ENCODE data around the gene PRR12. TPM values are rescaled to one million over a fixed set of nuclear protein-coding genes. Genes with fewer than 3 reads are reported as not detected.

Gene PRR12
- total and polyA plus RNA-seq, 9 of the 15 experiments (the other 6 are each of a cell fraction or from before 2014, with no cell fraction given): 0.01 to 21.1 (median 0.98) TPM

GRCh38 chr19:49665351-49666119 is 74.6 kb downstream of the PRR12 start, which contains the start of the genes BCL2L12 and IRF3 (continued):
- TF ChIP-seq CXXC5 (CRISPR knock-in tag; IDR thresholded peaks at IDR 0.05) (peak; percentile 77), PCBP1 (IDR thresholded peaks at IDR 0.05; ENCODE audit: low read depth, low read length, poor library complexity, severe bottlenecking) (peak; percentile 60), RFX7 (CRISPR knock-in tag; IDR thresholded peaks at IDR 0.05) (no peak), HNRNPLL (IDR thresholded peaks at IDR 0.05; ENCODE audit: low read depth, low read length, poor library complexity, severe bottlenecking) (peak; percentile 91), PHB2 (IDR thresholded peaks at IDR 0.05; ENCODE audit: low read depth) (no peak), EP400 (IDR thresholded peaks at IDR 0.05) (peak; percentile 82), ZBTB40 (IDR thresholded peaks at IDR 0.05) (peak; percentile 99), ZBTB40 (CRISPR knock-in tag; IDR thresholded peaks at IDR 0.05) (peak; percentile 97), CHD2 (IDR thresholded peaks at IDR 0.05; ENCODE audit: low read depth, low read length) (no peak), LEF1 (IDR thresholded peaks at IDR 0.05) (no peak), MYC (IDR thresholded peaks at IDR 0.05; ENCODE audit: low read depth, low read length) (peak; percentile 9; the same call in 1 of the 2 replicates), MYC (CRISPR knock-in tag; IDR thresholded peaks at IDR 0.05; ENCODE audit: borderline replicate concordance, low read depth) (no peak), STAT5B (CRISPR knock-in tag; IDR thresholded peaks at IDR 0.05) (no peak), RB1 (IDR thresholded peaks at IDR 0.05; ENCODE audit: low read depth) (no peak), POLR2H (tag; IDR thresholded peaks at IDR 0.05; ENCODE audit: low read depth) (peak; percentile 29), TAL1 (IDR thresholded peaks at IDR 0.05) (no peak), ATF1 (CRISPR knock-in tag; IDR thresholded peaks at IDR 0.05) (no peak), ATF1 (tag; IDR thresholded peaks at IDR 0.05) (peak; percentile 61), ZNF699 (CRISPR knock-in tag; IDR thresholded peaks at IDR 0.05; ENCODE audit: insufficient replicate concordance) (no peak), ZNF197 (CRISPR knock-in tag; IDR thresholded peaks at IDR 0.05; ENCODE audit: low read depth) (no peak), DDX20 (tag; IDR thresholded peaks at IDR 0.05; ENCODE audit: low read depth) (no peak)

Data from K562 (cell line).